Vagina (tissue), 2 donors: ENCODE data around the gene ALPK1. TPM values are rescaled to one million over a fixed set of nuclear protein-coding genes. Genes with fewer than 3 reads are reported as not detected.
A peak's percentile ranks its signal among the peaks of the same experiment; 100 is the strongest.

Experiments used
- DNase-seq, 2 donors: peaks; one replicate each; pipeline ENCODE4 v3.0.0-alpha.2; 2017; ENCODE audit errors: extremely low spot score in 2 of 2
- H3K27ac ChIP-seq: fragments of 200-600 bp; sonication (generic); one replicate; pipeline ENCODE4 v1.5.1; 2019
- H3K27me3 ChIP-seq: fragments of 200-600 bp; sonication (generic); one replicate; pipeline ENCODE4 v1.5.1; 2019
- H3K36me3 ChIP-seq, 2 donors: fragments of 200-600 bp; sonication (generic); one replicate each; pipeline ENCODE4 v1.5.1; 2017 to 2019
- H3K4me1 ChIP-seq: fragments of 200-600 bp; sonication (generic); one replicate; pipeline ENCODE4 v1.5.1; 2019
- H3K4me3 ChIP-seq, 2 donors: fragments of 200-600 bp; sonication (generic); 1 replicate in 1 of 2; 2 replicates in 1 of 2; pipeline ENCODE4 v1.5.1; 2016 to 2019
- H3K9me3 ChIP-seq: fragments of 200-600 bp; sonication (generic); one replicate; pipeline ENCODE4 v1.5.1; 2019
- POLR2A ChIP-seq, 2 donors: fragments of 450-650 bp; IDR thresholded peaks; one replicate each; pipeline ENCODE4 v1.6.1; 2017; ENCODE audit warnings: antibody characterized with exemption in 2 of 2, mild to moderate bottlenecking in 2 of 2, moderate library complexity in 2 of 2
- POLR2AphosphoS5 ChIP-seq, 2 donors: sonication (generic); formaldehyde crosslinking; IDR thresholded peaks; one replicate each; pipeline ENCODE4 v1.9.0; 2017; ENCODE audit warnings: antibody characterized with exemption in 2 of 2, mild to moderate bottlenecking in 2 of 2, low read depth in 1 of 2; ENCODE audit not compliant: insufficient read depth in 1 of 2
- intact Hi-C: fragments of 100-400 bp; cut with DNase I; formaldehyde crosslinking; loops from one replicate; pipeline ENCODE4 v1.15.1; 2023
- total RNA-seq: library from RNA; depleted of rRNA; stranded (reverse); fragments of >200 nt; gene quantifications from one replicate; pipeline ENCODE4 v1.2.3, GENCODE V29; 2016
- TF ChIP-seq, protein P1 (sequence below), 3 experiments: fragments of 450-650 bp in 2 of 3; fragments of 200-600 bp in 1 of 3; sonication (generic) in 1 of 3; IDR thresholded peaks; one replicate each; pipeline ENCODE4 v1.5.1; 2017 to 2019; ENCODE audit warnings: antibody characterized with exemption in 3 of 3, mild to moderate bottlenecking in 2 of 3, moderate library complexity in 2 of 3

ALPK1 gene
- total RNA-seq, 1 donor from 2014 or later: 32.2 TPM

DNA sequence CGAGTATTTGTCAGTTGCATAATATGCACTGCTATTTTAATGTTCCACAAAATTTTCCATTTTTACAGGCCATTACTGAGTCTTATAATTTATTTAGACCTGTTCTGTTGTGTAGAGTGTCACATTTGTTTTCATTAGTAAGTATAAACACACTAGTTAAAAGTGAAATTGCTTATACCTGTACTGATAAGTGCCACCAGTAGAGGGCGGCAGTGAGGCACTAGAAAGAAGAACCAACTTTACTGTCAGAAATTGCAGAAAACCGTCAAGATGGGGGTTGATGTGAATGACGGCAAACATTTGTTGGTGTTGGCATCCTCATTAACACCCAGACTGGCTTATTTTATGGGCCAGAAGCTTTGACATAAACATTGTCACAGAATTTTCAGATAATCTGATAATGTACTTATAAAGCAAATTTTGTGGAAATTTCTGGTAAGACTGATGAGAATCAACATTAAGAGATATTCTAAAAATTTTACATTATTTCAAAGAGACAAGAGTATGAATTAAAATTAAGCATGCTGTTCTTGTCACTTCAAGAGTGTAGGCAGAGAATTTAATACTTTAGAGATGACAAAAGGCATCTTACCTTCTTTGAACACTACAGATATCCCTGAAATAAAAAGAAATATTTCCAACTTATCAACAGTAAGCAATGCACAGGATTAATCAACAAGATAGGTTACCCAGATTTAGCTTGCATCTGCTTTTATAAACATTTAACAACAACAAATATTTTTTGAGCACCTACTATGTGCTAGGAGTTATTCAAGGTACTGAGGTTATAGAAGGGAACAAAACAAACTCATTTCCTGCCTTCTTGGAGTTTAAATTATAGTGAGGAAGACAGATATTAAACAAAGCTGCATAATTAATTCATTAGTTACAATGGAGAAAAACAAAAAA, 24.9 kb downstream of the ALPK1 start:
- H3K27ac ChIP-seq: no peak overlapping the region
- no peaks in the 10 kb centered on the region for H3K27me3 ChIP-seq
- no peak for DNase-seq
- TF ChIP-seq POLR2AphosphoS5 (IDR thresholded peaks at IDR 0.05; ENCODE audit: insufficient read depth in 1 of 2, low read depth in 1 of 2): no peak
- TF ChIP-seq, protein P1, sequence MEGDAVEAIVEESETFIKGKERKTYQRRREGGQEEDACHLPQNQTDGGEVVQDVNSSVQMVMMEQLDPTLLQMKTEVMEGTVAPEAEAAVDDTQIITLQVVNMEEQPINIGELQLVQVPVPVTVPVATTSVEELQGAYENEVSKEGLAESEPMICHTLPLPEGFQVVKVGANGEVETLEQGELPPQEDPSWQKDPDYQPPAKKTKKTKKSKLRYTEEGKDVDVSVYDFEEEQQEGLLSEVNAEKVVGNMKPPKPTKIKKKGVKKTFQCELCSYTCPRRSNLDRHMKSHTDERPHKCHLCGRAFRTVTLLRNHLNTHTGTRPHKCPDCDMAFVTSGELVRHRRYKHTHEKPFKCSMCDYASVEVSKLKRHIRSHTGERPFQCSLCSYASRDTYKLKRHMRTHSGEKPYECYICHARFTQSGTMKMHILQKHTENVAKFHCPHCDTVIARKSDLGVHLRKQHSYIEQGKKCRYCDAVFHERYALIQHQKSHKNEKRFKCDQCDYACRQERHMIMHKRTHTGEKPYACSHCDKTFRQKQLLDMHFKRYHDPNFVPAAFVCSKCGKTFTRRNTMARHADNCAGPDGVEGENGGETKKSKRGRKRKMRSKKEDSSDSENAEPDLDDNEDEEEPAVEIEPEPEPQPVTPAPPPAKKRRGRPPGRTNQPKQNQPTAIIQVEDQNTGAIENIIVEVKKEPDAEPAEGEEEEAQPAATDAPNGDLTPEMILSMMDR (IDR thresholded peaks at IDR 0.05): peak; percentile 51 to 64 (median 52)
- TF ChIP-seq POLR2A (IDR thresholded peaks at IDR 0.05): no peak
- H3K4me1 ChIP-seq: no peaks in the 10 kb centered on the region
- H3K9me3 ChIP-seq: no peaks in the 10 kb centered on the region
- intact Hi-C loops: no loop called here
- H3K36me3 ChIP-seq: no peaks in the 10 kb centered on the region
- no peak overlapping the region for H3K4me3 ChIP-seq

DNA sequence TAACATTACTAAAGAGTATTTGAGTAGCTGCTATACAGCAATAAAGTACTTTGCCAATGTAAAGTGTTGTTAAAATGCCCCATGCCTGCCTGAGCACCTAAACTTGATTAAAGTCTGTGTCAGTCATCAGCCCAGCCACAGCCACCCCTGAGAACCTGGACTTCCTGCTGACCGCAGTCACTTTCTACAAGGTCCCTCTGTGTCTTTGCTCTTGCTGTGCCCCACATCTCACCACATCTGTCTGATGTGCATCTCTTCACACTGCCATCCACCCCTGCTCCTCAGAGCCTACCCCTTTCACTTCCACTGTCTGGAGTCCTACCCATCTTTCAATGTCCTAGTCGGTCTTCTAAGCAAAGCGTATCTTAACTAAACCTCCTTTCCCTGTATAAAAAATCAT, 25.7 kb downstream of the ALPK1 start:
- intact Hi-C loops: no loop called here
- no peaks in the 10 kb centered on the region for H3K27me3 ChIP-seq
- H3K27ac ChIP-seq: no peak overlapping the region

DNA sequence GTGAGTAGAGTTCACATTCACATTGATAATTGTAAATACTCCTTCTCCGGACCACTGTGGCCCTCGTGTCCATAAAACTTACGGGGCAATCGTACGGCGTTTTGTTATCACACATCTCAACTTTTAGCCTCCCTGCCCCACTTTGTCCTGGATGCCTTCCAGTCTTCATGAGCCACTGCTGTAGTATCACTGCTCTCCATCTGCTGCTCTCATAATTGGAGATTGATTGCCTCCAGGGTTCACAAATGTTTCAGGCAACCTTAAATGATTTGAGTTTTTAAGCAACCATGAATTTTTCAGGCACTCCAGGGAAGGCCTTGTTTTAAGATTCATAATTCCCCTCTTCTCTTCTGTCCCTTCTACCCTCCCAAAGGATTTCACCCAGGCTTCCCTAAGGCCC, 28.4 kb downstream of the ALPK1 start:
- Histone ChIP-seq H3K36me3 (no peaks in the 10 kb centered on the region), H3K27me3 (no peaks in the 10 kb centered on the region), H3K4me3 (no peak overlapping the region), H3K4me1 (no peaks in the 10 kb centered on the region), H3K27ac (no peak overlapping the region), H3K9me3 (no peaks in the 10 kb centered on the region)
- DNase-seq: no peak
- intact Hi-C loops: no loop called here
- no peak for TF ChIP-seq POLR2AphosphoS5 (IDR thresholded peaks at IDR 0.05; ENCODE audit: insufficient read depth in 1 of 2, low read depth in 1 of 2)
- no peak for TF ChIP-seq POLR2A (IDR thresholded peaks at IDR 0.05)
- TF ChIP-seq, protein P1 (IDR thresholded peaks at IDR 0.05): no peak

More for the DNA sequence above, 25.7 kb downstream of the ALPK1 start:
- Histone ChIP-seq H3K9me3 (no peaks in the 10 kb centered on the region), H3K4me3 (no peak overlapping the region), H3K4me1 (no peaks in the 10 kb centered on the region), H3K36me3 (no peaks in the 10 kb centered on the region)
- no peak for DNase-seq
- TF ChIP-seq POLR2AphosphoS5 (IDR thresholded peaks at IDR 0.05; ENCODE audit: insufficient read depth in 1 of 2, low read depth in 1 of 2) (no peak), POLR2A (IDR thresholded peaks at IDR 0.05) (no peak)
- TF ChIP-seq, protein P1 (IDR thresholded peaks at IDR 0.05): no peak

DNA sequence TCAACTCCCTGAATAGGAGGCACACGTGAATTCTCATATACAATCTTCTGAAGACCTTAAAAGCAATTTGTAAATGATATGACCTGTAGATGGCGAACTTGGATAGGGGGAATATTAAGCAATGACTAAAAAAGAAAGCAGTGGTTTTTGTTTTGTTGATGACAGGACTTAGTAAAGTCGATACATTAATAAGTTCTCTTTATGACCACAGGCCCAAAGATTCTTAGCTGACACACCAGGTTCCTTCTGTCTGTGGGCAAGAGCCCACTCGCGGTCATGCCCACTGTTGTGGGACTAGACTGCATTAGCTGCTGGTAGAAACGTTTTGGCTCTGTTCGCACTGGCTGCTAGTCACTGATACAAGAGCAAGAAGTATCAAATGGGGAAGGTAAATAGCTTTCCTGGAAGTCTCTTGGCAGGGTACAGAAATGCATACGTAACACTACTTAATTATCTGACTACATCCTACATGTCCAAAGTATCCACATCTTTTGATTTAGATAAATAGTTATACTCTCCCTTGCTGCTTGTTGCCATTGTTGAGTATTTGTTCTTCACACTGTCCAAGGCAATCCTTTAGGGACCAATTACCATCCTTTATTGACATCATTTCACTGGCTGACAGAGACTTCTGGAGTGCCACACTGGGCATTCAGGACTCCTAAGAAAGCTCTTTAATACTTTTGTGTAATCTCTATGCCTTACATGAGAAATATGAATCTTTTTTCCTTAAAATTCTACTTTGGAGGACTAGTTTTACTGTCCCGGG, 31.0 kb downstream of the ALPK1 start:
- intact Hi-C loops: no loop called here
- no peak for DNase-seq
- no peak overlapping the region for H3K27ac ChIP-seq
- no peaks in the 10 kb centered on the region for H3K27me3 ChIP-seq
- TF ChIP-seq, protein P1 (IDR thresholded peaks at IDR 0.05): peak in 1 of 3 experiments; percentile 12
- TF ChIP-seq POLR2A (IDR thresholded peaks at IDR 0.05): no peak
- H3K36me3 ChIP-seq: no peaks in the 10 kb centered on the region
- H3K9me3 ChIP-seq: no peaks in the 10 kb centered on the region
- H3K4me1 ChIP-seq: no peaks in the 10 kb centered on the region
- no peak overlapping the region for H3K4me3 ChIP-seq
